Keratinocyte (primary cell): ENCODE data around the gene CD1D.

Source experiments
- CTCF ChIP-seq, 3 experiments: IDR thresholded peaks in 1 of 3; conservative IDR thresholded peaks in 1 of 3; optimal IDR thresholded peaks in 1 of 3; 2 replicates in 2 of 3; 3 replicates in 1 of 3; pipeline versions ENCODE3 to v1.5.1; 2011; ENCODE audit warnings: low read length in 3 of 3, mild to moderate bottlenecking in 3 of 3, moderate library complexity in 2 of 3, control low read depth in 1 of 3, inconsistent platforms in 1 of 3; ENCODE audit not compliant: insufficient read depth in 2 of 3; ENCODE audit errors: extremely low read depth in 1 of 3
- EZH2 ChIP-seq: IDR thresholded peaks from one replicate; pipeline ENCODE4 v1.6.1; 2012; ENCODE audit warnings: inconsistent platforms, mild to moderate bottlenecking, low read length, moderate library complexity

GRCh38 chr1:158147401-158147800 lies 33.3 kb upstream of the CD1D start:
- TF ChIP-seq CTCF (optimal IDR thresholded peaks at IDR 0.05 in 1 of 3, IDR thresholded peaks at IDR 0.05 in 1 of 3, conservative IDR thresholded peaks at IDR 0.05 in 1 of 3; ENCODE audit: extremely low read depth in 1 of 3, insufficient read depth in 2 of 3, low read length in 3 of 3), result no peak
- no peak for TF ChIP-seq EZH2
